K562 (cell line): ENCODE data around the gene CABP4. TPM values are rescaled to one million over a fixed set of nuclear protein-coding genes. Genes with fewer than 3 reads are reported as not detected.

Experiments used
- ARID3B ChIP-seq: fragments of 250-450 bp; sonication (Bioruptor Pico); IDR thresholded peaks from 2 replicates; pipeline ENCODE4 v1.4.0; 2020; ENCODE audit warnings: borderline replicate concordance
- CTCF ChIP-seq, 3 experiments: IDR thresholded peaks in 2 of 3; conservative IDR thresholded peaks in 1 of 3; 2 replicates each; pipeline ENCODE4 v1.5.1; 2011 to 2012; ENCODE audit warnings: low read length in 3 of 3, mild to moderate bottlenecking in 3 of 3, control low read depth in 2 of 3, improper control_type of control experiment in 1 of 3, inconsistent platforms in 1 of 3, low read depth in 1 of 3, mixed read lengths in 1 of 3, moderate library complexity in 1 of 3; ENCODE audit not compliant: insufficient read depth in 2 of 3
- E2F5 ChIP-seq: sonication (generic); formaldehyde crosslinking; IDR thresholded peaks from 2 replicates; pipeline ENCODE4 v1.8.0; 2022; ENCODE audit warnings: mild to moderate bottlenecking, missing genetic modification reagents
- FOXA3 ChIP-seq, 2 experiments: fragments of 450-650 bp in 1 of 2; sonication (generic) in 1 of 2; formaldehyde crosslinking; IDR thresholded peaks in 1 of 2; conservative IDR thresholded peaks in 1 of 2; 2 replicates each; pipeline versions ENCODE4 v1.4.0 to v1.8.0; 2020 to 2022; ENCODE audit warnings: mild to moderate bottlenecking in 2 of 2, missing genetic modification reagents in 1 of 2
- MLLT1 ChIP-seq, 2 experiments: fragments of 450-650 bp; IDR thresholded peaks; 2 replicates each; pipeline ENCODE4 v1.6.1; 2016
- MYBL2 ChIP-seq, 2 experiments: fragments of 450-650 bp in 1 of 2; sonication (generic) in 1 of 2; formaldehyde crosslinking in 1 of 2; IDR thresholded peaks; 2 replicates each; pipeline versions ENCODE4 v1.6.1 to v1.8.1; 2017 to 2022; ENCODE audit warnings: borderline replicate concordance in 1 of 2, inconsistent platforms in 1 of 2, low read depth in 1 of 2, mild to moderate bottlenecking in 1 of 2, missing genetic modification reagents in 1 of 2, moderate library complexity in 1 of 2
- NR4A1 ChIP-seq, 2 experiments: fragments of 250-450 bp in 1 of 2; fragments of 450-650 bp in 1 of 2; sonication (Bioruptor Pico) in 1 of 2; IDR thresholded peaks; 2 replicates each; pipeline versions ENCODE4 v1.4.0 to v1.6.1; 2016 to 2020; ENCODE audit warnings: mild to moderate bottlenecking in 2 of 2, missing compliant biosample characterization in 1 of 2, missing genetic modification characterization in 1 of 2, moderate library complexity in 1 of 2
- PHB ChIP-seq: fragments of 250-450 bp; sonication (Bioruptor Pico); IDR thresholded peaks from 2 replicates; pipeline ENCODE4 v1.5.0; 2021
- POLR3G ChIP-seq: IDR thresholded peaks from 2 replicates; pipeline ENCODE4 v1.6.1; 2011; ENCODE audit not compliant: insufficient read length, insufficient replicate concordance; ENCODE audit errors: extremely low read depth
- PYGO2 ChIP-seq: fragments of 450-650 bp; IDR thresholded peaks from 2 replicates; pipeline ENCODE4 v1.6.1; 2016; ENCODE audit warnings: mild to moderate bottlenecking, missing genetic modification characterization, moderate library complexity, missing compliant biosample characterization
- SMARCA5 ChIP-seq: fragments of 450-650 bp; IDR thresholded peaks from 2 replicates; pipeline ENCODE4 v1.6.1; 2016
- SNIP1 ChIP-seq: fragments of 450-650 bp; IDR thresholded peaks from 2 replicates; pipeline ENCODE4 v1.7.1; 2017; ENCODE audit warnings: low read depth, mild to moderate bottlenecking
- TRIM24 ChIP-seq, 2 experiments: fragments of 450-650 bp; IDR thresholded peaks; 2 replicates each; pipeline ENCODE4 v1.6.1; 2016
- ZBTB11 ChIP-seq, 3 experiments: fragments of 200-800 bp in 1 of 3; fragments of 250-450 bp in 1 of 3; fragments of 450-650 bp in 1 of 3; sonication (Bioruptor Pico) in 1 of 3; sonication (Bioruptor generic) in 1 of 3; formaldehyde crosslinking in 1 of 3; IDR thresholded peaks; 2 replicates each; pipeline versions ENCODE4 v1.6.1 to v1.8.0; 2016 to 2022; ENCODE audit warnings: mild to moderate bottlenecking in 2 of 3, missing genetic modification characterization in 2 of 3, missing compliant biosample characterization in 1 of 3, moderate library complexity in 1 of 3
- ZNF133 ChIP-seq: fragments of 250-450 bp; sonication (Bioruptor Pico); IDR thresholded peaks from 2 replicates; pipeline ENCODE4 v1.4.0; 2020; ENCODE audit warnings: mild to moderate bottlenecking
- polyA plus RNA-seq, 8 experiments: library from polyadenylated mRNA; depleted of rRNA in 4 of 8; stranded (reverse) in 5 of 8; unstranded in 3 of 8; fragments of >200 nt; fragmentation: Nextera tagmentation in 2 of 8; fragmentation: Illumina TruSeq in 1 of 8; extraction: Ambion mirVana in 2 of 8; extraction: Trizol in 1 of 8; gene quantifications; 2 replicates each; pipeline versions ENCODE4 v1.2.1 to v1.2.3, GENCODE V29; 2011 to 2014; ENCODE audit warnings: inconsistent platforms in 1 of 8, missing spikeins in 1 of 8
- total RNA-seq, 7 experiments: library from RNA; depleted of rRNA in 6 of 7; stranded (reverse); fragments of >200 nt in 6 of 7; fragmentation: Illumina TruSeq in 2 of 7; extraction: Trizol in 2 of 7; gene quantifications; 2 replicates each; pipeline versions ENCODE4 v1.2.1 to v1.2.3, GENCODE V29; 2011 to 2021; ENCODE audit warnings: low replicate concordance in 1 of 7

Gene CABP4
- total and polyA plus RNA-seq, 9 of the 15 experiments (the other 6 are each of a cell fraction or from before 2014, with no cell fraction given), result 0.11 TPM; not detected in 8

- TF ChIP-seq CTCF (IDR thresholded peaks at IDR 0.05 in 2 of 3, conservative IDR thresholded peaks at IDR 0.05 in 1 of 3; ENCODE audit: insufficient read depth in 2 of 3, low read depth in 1 of 3, low read length in 3 of 3), result no peak
- no peak for TF ChIP-seq TRIM24 (IDR thresholded peaks at IDR 0.05)
- TF ChIP-seq PHB (CRISPR knock-in tag), result no peak
- TF ChIP-seq POLR3G, result no peak
- TF ChIP-seq ZBTB11 (CRISPR knock-in tag; IDR thresholded peaks at IDR 0.05), result peak in 2 of 3 experiments; percentile 21 to 34; a peak in 1 of 6 replicates
- no peak for TF ChIP-seq SNIP1
- TF ChIP-seq SMARCA5, result no peak
- TF ChIP-seq NR4A1 (CRISPR knock-in tag; IDR thresholded peaks at IDR 0.05), result no peak
- peak; percentile 86 for TF ChIP-seq NR4A1 (tag; IDR thresholded peaks at IDR 0.05)
- no peak for TF ChIP-seq ARID3B (CRISPR knock-in tag)
- no peak for TF ChIP-seq MYBL2 (IDR thresholded peaks at IDR 0.05; ENCODE audit: low read depth)
- TF ChIP-seq MYBL2 (CRISPR knock-in tag; IDR thresholded peaks at IDR 0.05; ENCODE audit: borderline replicate concordance), result no peak
- TF ChIP-seq ZNF133, result no peak
- no peak for TF ChIP-seq MLLT1 (IDR thresholded peaks at IDR 0.05)
- no peak for TF ChIP-seq PYGO2 (tag)
- peak in 1 of 2 experiments; percentile 29; a peak in 1 of 4 replicates for TF ChIP-seq FOXA3 (CRISPR knock-in tag; conservative IDR thresholded peaks at IDR 0.05 in 1 of 2, IDR thresholded peaks at IDR 0.05 in 1 of 2)
- TF ChIP-seq E2F5 (CRISPR knock-in tag), result no peak
These were observed 8.7 kb downstream of the CABP4 start (continued) for GRCh38 chr11:67463680-67464410.
